HG03060 (cell line): ENCODE results near the gene PAPLN.

Source experiments
- ATAC-seq: cut with Tn5 transposase; IDR thresholded peaks from one replicate; pipeline ENCODE4 v1.9.1; 2021; ENCODE audit warnings: low read depth, moderate number of reproducible peaks; ENCODE audit not compliant: unreplicated experiment

Gene PAPLN

DNA sequence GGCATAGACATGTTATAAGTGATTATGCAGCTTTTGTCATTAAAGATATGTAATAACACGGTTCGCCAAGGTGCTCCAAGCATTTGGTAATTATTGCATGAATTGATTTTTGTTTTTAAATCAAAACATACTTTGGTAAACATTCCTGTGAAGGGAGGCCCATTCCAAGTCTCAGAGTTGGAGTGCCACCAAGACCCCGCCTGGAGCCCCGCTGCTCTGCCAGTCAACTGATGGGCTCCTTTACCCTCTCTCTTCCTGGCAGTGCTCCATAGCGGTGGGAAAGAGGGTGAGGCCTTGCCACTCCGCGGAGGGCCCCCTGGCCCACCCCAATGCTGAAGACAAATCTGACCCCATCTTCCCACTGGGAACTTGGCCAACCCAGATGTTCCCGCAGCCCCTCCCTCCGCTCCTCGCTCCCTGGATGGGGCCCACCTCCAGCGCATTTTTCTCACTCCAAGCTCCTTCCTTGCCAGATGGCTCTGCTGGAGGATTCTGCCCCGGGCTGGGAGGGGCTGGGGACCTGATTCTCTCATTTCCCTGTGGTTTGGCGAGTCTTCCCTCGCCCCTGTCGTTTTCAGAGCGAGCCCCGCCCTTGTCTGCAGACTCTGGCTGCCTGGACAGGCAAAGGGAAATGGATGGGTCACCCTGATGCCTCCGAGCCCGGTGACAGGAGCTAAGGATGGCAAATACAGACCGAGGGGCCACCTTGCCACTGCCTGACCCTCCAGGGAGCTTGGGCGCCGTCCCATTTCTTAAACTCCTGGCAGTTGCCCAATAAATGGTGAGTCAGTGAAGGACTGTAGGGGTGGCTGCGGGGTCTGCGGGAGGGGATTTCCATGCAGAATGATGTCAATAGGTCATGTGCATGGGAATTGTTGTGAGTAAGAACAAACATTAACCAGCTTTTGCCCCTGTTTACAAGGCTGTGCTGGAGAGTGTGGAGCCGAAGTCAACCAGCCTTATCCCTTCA is 9.2 kb upstream of the PAPLN start:
- no peak for ATAC-seq

DNA sequence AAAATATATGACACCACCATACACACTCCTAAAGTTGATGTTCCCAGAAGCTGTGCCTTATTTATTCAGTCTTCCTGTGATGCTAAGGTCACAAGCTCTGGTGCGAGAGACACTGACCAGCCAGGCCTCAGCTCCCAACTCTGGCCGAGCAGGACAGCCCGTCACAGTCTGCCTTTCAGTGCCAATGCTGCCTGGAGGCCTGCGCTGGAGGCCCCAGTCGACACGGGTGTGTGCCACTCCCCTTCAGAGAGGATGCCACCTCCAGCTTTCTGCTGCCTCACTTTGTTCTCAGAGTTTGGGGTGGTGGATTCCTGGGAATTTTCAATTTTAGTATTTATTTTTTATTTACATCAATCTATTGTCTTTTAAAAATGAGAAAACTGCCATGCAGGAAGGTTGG is 7.3 kb upstream of the PAPLN start:
- no peak for ATAC-seq

DNA sequence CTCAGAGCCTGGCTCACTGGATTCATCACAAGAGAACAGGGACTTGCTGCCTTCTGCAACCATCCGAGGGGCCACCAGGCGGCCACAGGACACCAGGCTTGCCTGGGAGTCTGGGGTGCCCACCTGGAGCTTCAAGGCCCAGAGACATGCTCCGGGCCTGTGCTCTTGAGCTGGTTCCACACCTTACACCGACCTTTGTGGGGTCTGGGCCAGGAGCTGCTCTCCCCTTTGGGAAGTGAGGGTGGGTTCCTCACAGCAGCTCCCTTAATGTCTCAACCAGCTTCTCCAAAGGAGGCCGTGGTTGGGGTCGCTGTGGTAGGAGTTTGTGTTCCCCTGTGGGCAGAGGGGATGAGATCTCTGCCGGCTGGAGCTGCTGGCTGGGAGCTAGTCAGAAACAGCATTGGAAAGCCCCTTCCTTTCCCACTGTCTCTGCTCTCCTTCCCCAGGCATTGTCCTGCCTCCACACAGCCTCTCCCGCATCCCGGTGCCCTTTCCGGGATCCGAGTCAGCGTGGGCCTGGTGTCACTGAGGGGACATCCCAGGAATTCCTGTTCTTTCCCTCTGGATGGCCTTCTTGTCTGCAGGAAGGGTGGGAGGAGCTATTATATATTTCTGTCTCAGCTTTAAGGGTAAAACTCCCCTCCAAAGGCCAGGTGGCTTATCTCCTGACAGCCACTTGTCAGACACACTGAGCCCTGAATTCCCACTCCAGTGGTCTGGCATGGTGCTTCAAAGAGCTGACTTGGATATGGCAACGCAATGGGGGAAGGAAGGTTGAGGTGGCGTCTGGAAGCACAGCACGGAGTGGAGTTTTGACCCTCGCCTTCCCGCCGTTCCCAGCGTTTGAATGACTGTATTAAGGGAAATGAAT is 5.1 kb upstream of the PAPLN start:
- no peak for ATAC-seq

DNA sequence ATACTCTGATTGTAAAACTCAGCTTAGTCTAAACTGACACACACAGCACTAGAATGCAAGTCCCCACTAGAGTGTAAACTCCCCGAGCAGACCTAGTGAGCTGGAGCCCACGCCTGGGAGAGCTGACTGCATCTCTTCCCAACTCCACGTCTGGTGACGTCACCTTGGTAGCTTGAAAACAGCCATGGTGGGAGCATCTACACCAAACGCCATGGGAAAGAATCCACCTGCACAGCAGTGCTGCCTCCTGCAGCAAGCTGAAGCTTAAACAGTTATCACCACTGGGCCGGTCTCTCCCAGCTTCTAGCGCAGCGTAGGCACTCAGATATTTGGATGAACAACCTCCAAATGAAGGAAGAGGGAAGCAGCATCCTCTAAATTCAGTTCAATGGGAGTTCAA is 4.3 kb upstream of the PAPLN start:
- ATAC-seq: no peak

DNA sequence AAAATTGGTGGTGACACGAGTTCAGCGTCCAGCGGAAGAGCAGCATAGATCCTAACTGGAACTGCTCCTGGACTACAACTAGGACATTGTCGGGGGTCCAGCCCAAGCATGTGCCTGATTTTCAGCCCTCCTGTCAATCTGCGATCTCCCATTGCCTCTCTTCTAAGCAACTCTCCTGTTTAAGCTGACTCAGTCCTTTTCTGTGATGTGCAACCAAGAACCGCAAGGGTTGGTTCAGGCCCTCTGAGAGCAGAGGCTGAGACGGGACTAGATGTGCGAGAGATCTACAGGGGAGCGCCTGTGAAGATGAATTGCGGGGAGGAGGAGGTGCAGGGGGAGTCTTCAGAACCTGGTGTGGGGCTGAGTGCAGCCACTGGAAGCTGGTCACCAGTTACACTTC is 3.7 kb upstream of the PAPLN start:
- ATAC-seq: no peak

DNA sequence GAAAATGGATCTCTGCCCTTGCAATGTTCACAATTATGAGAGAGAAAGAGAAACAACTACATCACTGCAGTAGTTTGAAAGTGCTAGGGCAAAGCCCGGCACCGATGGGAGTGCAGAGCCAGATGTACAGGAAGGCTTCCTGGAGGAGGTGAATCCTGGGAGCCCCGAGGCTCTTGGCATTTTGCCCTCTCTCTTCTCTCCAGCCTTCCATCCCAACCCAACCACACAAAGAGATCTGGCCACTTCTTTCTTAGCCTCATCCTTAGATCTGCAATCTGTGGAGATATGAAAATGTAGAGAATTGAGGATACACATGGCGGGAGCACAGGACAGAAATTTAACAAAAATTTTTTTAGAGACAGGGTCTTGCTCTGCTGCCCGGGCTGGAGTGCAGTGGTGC is 3.3 kb upstream of the PAPLN start:
- no peak for ATAC-seq

DNA sequence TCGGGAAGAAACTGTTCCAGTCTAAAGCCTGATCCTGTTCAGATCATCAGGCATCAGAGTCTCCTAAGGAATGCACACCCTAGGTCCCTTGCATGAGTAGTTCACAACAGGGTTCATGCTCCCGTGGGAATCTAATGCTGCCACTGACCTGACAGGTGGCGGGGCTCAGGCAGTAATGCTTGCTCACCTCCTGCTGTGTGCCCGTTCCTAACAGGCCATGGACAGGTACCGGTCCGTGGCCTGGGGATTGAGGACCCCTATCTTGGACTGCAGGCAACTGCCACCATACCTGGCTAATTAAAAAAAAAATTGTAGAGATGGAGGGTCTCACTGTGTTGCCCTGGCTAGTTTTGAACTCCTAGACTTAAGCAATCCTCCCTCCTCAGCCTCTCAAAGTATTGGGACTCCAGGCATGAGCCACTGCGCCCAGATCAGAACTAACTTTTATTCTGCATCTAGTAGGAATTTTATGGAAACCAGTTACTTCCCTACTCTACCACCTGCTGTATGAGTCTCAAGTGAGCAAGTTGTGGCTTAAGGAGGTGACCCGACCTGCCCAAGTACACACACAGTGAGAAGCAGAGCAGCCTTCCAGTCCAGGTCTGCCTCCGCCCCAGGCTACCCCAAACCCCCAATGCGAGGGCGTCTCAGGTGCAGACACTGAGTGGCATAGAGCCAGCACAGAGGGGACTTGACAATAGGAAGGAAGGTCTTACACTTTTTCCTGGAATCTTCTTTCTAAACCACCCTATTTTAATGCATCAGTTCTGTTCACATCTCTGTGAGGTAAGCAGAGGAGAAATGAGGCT is 2.5 kb upstream of the PAPLN start:
- no peak for ATAC-seq

DNA sequence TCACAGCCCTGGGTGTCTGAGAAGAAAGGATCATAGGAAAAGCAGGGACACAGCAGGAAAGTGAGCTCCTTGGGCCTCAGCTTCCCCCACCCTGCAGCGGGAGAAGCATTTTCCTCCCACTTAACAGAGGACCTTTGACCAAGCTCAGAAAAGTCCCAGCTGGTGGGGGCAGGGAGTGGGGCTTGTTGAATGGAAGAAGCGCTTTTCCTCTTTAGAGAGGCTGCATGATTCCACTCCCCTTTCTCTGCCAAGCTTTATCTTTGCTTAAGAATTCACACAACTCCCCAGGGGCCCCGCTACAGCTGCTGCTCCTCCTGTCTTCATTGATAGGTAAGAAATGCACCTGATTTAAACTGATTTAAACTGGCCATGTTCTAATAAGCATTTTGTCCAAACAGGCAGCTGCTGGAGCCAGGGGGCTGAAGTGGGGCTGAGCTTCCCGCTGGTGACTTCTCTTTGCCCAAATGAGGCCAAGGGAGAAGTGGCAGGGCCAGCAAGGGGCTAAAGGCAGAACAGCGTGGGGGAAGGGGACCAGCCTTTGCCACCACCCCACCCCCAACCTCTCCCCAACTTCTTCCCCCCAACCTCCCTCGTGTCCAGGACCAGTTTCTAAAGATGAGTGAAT is 1.7 kb upstream of the PAPLN start:
- no peak for ATAC-seq

DNA sequence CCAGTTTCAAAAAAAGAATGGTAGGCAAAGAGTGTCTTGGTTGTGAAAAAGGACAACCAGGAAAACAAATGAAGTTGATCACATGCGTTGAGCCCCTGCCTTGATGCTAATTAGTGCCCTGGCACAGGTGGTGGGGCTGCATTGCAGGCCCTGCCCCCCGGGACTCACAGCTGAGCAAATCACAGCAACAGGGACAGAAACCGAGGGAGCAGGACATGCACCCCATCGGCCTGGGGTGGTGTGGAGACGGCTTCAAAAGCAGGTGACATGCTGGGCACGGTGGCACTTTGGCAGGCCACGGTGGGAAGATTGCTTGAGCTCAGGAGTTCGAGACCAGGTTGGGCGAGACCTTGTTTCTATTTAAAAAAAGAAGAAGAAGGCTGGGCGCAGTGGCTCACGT is 1.1 kb upstream of the PAPLN start:
- no peak for ATAC-seq

DNA sequence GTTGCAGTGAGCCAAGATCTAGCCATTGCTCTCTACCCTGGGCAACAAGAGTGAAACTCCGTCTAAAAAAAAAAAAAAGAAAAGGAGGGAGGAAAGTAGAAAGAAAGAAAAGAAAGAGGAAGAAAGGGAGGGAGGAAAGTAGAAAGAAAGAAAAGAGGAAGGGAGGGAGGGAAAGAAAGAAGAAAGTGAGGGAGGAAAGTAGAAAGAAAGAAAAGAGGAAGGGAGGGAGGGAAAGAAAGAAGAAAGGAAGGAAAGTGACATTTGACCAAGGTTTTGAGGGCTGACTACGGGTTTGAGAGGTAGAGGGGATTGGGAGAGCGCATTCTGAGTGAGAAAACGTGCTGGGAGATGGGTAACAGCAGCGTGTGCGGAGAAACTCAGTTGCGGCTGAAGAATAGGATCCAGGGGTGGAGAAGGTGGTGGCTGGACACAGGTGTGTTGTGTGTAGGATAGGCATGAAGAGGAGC is 521 bp upstream of the PAPLN start:
- no peak for ATAC-seq

DNA sequence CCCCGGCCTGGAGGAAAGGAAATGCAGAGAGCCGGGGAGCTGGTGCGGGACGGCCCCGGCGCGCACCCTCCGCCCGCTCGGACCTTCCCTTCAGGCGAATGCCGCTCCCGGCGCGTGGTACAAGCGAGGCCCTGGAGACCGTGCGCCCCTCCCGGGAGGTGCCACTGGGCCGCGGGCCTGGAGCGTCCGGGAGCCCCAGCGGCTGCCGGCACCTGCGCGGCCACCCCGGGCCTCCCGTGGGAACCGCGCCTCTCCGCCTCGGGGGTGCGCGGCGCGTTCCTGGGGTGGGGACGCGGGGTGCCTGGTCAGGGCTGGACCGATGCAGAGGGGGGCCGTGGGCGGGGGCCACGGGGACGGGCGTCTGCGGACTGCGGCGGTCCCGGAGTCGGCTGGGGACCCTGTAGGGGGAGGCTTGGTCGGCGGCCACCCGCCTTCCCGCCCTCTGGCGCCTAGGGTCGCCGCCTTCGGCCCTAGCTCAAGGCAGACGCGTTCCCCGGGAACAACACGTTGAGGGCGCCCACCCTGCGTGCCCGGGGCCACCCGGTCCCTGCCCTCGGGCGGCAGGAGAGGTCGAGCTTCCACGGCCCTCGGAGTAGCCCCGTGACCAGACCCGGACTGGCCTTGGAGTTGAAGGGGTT is 599 bp downstream of the PAPLN start:
- no peak for ATAC-seq

DNA sequence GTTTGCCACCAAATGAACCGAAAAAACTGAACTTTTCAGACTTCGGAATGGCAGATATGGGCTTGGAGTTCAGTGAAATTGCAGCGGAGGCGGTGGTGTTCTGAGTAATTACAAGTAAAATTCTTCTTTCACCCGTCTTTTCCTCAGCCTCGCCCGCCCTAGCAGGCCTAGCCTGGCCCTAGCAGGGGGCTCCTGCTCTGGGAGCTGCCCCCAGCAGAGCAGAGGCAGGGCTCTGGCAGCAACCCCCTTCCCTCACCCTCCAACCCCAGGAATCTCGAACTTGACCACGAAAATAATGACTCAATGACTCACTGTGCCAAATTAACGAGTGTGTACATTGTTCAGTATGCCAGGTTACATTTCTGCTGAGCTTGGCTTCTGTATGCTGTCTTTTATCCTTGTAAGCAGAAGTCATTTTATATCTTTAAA is 1.1 kb downstream of the PAPLN start:
- ATAC-seq: no peak

DNA sequence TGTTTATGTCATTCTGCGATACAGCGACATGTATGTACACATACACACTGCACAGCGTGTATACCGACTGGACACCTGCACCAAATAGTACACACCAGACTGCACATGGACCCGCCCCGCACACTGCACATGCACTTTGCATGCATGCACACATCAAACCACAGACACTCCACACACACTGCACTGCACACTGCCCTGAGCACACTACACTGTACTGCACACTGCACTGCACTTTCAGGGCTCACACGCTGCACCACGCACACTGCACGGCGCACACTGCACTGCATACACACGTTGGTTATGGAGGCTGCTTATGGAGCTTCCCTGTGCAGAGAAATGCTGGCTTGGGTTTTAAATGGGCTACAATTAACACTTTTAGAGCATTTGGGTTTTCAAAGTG is 1.6 kb downstream of the PAPLN start:
- no peak for ATAC-seq

DNA sequence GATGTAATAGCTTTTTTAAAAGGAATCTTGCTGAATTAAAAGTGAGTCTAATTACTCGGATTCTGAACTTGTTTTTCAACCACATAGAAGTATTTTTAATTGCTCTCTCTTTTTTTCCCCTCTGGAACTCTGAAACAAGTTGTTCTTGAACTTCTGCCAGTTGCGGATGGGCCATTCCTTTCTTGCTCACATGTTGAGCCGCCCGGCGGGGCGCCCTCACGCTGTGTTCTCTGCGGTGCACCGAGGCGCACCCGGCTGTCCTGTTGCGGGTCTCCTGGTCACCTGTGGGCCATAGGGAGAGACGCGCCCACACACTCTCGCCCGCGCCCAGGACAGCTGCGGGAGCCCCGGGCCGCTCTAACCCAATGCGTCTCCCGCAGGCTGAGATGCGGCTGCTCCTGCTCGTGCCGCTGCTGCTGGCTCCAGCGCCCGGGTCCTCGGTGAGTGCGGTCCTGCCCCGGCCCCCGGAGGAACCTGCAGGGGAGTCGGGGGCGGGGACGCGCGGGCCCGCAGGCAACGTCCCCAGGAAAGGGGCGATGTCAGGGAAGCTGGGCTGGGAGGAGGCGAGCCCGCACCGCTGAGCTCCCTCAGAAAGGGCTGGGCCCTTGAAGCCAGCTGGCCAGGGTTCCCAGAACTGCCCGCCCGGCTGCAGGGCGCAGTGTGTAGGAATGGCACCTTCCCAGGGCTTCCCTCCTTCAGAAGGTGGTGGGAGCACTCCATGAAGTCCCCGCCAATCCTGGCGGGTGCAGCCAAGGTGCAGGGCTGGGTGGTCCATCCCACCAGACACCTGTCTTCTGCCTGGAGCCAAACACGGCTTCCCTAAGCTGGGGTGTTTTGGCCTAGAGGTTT is 2.3 kb downstream of the PAPLN start:
- no peak for ATAC-seq

DNA sequence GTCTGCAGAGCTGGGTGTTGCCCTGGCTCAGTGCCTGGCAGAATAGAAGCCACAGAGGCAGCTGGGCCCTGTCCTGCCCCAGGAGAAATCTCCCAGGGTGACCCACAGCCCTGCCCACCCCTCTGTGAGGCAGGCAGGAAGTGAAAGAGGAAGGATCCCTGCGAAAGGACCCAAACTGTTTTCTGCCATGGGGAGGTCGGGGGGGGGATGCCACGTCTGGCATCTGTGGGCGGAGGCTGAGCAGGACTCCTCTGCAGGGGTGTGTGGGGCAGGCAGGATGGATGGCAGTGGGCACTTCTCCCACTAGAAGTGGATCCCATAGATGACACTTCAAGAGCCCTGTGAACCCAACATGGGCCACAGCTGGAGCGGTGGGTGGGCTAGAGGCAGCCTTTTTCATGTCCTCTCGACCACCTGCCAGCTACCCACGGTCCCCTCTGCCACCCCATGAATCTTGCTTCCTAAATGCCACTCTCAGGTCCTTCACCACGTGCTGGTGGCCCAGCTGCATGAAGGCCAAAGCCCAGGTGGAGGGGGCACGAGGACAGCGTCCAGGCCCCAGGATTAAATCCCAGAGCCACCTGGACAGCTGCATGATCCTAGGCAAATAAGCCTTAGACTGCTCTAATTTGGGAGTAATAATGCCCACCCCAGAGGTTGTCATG is 3.6 kb downstream of the PAPLN start:
- ATAC-seq: no peak

DNA sequence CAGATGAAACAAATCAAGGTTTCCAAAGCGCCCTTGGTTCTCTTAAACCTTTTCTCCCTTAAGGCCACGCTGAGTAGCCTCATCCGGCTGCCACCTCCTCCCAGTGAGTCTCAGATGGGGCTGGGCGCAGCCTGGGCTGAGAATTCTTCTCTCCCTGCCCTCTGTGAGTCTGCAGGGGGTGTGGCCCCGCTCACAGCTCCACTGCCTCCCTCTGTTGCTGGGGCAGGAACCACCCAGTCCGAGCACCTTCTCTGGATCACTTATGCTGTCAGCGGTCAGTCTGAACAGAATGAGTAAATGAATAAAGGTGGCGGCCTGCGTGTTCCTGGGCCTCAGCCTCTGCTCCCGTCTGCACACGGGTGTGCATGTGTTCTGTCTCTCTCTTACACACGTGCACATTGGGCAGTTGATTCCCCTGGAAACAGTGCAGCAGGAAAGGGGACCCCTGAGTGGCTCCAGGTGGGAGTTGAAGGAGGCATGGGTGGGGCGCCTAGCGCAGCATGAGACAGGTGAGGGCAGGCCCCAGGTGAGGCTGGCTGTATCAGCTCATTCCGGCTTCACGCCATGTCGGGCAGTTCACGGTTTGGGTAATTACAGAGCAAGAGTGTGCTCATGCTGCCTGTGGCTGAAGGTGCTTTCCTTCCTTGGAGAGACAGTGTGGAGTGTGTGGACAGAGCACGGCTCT is 4.3 kb downstream of the PAPLN start:
- ATAC-seq: no peak

DNA sequence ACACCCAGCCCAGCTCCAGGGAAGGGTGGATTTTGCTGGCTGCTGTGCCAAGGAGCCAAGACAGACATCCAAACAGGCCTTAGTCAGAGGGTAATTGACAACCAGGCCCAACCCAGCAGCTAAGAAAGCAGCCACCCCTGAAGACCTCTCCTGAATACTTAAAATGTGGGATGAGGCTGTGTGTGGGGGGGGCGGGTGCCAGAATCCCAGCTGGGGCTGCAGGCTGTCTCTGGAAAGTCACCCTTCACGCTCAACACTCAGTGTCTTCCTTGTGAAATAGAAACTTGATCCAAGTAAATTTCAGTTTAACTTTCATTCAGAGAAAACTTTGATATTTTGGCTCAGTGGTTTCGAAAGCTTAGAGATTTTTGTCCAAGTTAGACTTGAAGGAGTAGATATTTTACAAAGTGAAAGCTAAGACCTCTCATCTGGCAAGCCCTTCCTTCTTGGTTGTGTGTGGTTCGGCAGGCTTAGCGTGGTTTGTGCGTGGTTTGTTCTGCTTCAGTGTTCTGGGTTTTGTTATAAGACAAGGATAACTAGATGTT is 5.1 kb downstream of the PAPLN start:
- no peak for ATAC-seq
